HEK293T (cell line): ENCODE data around the gene SYNE3.

Experiments used
- CTCF ChIA-PET: fragments of 350-600 bp; formaldehyde crosslinking; extraction: SDS; loops from one replicate; lab custom pipeline; 2021; ENCODE audit warnings: antibody characterized with exemption, inconsistent platforms; lab: Yijun Ruan, JAX
- POLR2A ChIA-PET: fragments of 350-600 bp; formaldehyde crosslinking; extraction: SDS; loops from one replicate; lab custom pipeline; 2020; ENCODE audit warnings: antibody characterized with exemption, inconsistent platforms; lab: Yijun Ruan, JAX
- DNase-seq: peaks from one replicate; pipeline ENCODE4 v3.0.0; 2012; ENCODE audit warnings: mixed read lengths; ENCODE audit errors: extremely low spot score
- ARNT ChIP-seq: fragments of 450-650 bp; IDR thresholded peaks from 2 replicates; pipeline ENCODE4 v1.6.1; 2017; ENCODE audit warnings: mild to moderate bottlenecking
- BHLHE40 ChIP-seq: fragments of 450-650 bp; IDR thresholded peaks from 2 replicates; pipeline ENCODE4 v1.6.1; 2016; ENCODE audit warnings: mild to moderate bottlenecking, moderate library complexity, borderline replicate concordance
- CTBP1 ChIP-seq: fragments of 450-650 bp; IDR thresholded peaks from 2 replicates; pipeline ENCODE4 v1.6.1; 2016; ENCODE audit warnings: borderline replicate concordance
- ELF4 ChIP-seq: fragments of 450-650 bp; IDR thresholded peaks from 2 replicates; pipeline ENCODE4 v1.6.1; 2017; ENCODE audit warnings: antibody characterized with exemption
- FOXA1 ChIP-seq: fragments of 450-650 bp; IDR thresholded peaks from 2 replicates; pipeline ENCODE4 v1.6.1; 2016; ENCODE audit warnings: mild to moderate bottlenecking
- FOXK2 ChIP-seq: fragments of 450-650 bp; IDR thresholded peaks from 2 replicates; pipeline ENCODE4 v1.6.1; 2016; ENCODE audit warnings: mild to moderate bottlenecking
- FOXM1 ChIP-seq: fragments of 450-650 bp; IDR thresholded peaks from 2 replicates; pipeline ENCODE4 v1.6.1; 2017; ENCODE audit warnings: mild to moderate bottlenecking, borderline replicate concordance
- HDGF ChIP-seq: fragments of 450-650 bp; IDR thresholded peaks from 2 replicates; pipeline ENCODE4 v1.6.1; 2017; ENCODE audit warnings: antibody characterized with exemption, borderline replicate concordance
- L3MBTL2 ChIP-seq: fragments of 450-650 bp; conservative IDR thresholded peaks from 2 replicates; pipeline ENCODE4 v1.6.1; 2016; ENCODE audit warnings: mild to moderate bottlenecking
- LEF1 ChIP-seq: fragments of 450-650 bp; IDR thresholded peaks from 2 replicates; pipeline ENCODE4 v1.6.1; 2017; ENCODE audit warnings: mild to moderate bottlenecking, borderline replicate concordance
- NFRKB ChIP-seq: fragments of 450-650 bp; IDR thresholded peaks from 2 replicates; pipeline ENCODE4 v1.6.1; 2016; ENCODE audit warnings: mild to moderate bottlenecking, moderate library complexity
- PKNOX1 ChIP-seq: fragments of 450-650 bp; IDR thresholded peaks from 2 replicates; pipeline ENCODE4 v1.6.1; 2016
- SP1 ChIP-seq: fragments of 450-650 bp; IDR thresholded peaks from 2 replicates; pipeline ENCODE4 v1.6.1; 2017
- SUZ12 ChIP-seq: fragments of 450-650 bp; IDR thresholded peaks from 2 replicates; pipeline ENCODE4 v1.6.1; 2016; ENCODE audit warnings: mild to moderate bottlenecking
- TARDBP ChIP-seq: fragments of 450-650 bp; IDR thresholded peaks from 2 replicates; pipeline ENCODE4 v1.6.1; 2016
- ZNF384 ChIP-seq: fragments of 450-650 bp; IDR thresholded peaks from 2 replicates; pipeline ENCODE4 v1.6.1; 2016

Gene SYNE3

DNA sequence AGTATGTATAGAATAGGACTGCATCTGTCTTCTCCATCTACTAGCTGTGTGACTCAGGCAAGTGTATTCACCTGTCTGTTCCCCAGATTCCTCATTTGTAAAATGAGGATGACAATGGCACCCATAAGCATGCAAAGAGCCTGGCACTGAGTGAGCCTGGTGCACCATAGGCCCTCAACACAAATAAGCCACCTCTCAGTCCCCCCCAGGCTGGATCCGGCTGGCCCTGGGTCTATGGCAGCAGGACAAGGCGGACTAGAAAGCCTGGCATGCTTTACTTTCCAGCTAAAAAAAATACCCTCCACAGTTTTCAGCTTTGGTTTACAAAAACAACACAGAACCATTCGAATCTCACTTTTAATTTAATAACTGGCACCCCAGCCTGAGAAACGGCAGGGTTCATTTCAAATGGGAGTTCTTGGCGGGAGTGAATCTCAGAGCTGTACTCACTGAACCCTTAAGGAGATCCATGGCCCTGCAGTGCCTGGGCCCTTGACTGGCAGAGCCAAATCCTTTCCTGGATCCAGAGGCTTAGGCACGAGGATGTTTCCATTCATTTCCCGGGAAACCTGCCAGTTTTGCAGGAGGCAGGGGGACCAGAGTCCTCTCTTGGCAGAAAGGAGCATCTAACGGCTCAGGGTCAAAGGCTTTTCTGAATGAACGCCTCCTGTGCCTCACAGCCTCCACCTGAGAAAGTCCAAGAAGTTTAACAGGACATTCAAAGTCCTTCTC, 17.7 kb downstream of the SYNE3 start:
- POLR2A ChIA-PET = no interaction called here
- CTCF ChIA-PET = no interaction called here
- no peak for TF ChIP-seq SUZ12
- TF ChIP-seq HDGF = no peak
- TF ChIP-seq FOXM1 = no peak
- TF ChIP-seq FOXA1 = no peak
- TF ChIP-seq ELF4 = no peak
- no peak for TF ChIP-seq PKNOX1
- TF ChIP-seq TARDBP = no peak
- TF ChIP-seq SP1 = no peak
- no peak for TF ChIP-seq CTBP1
- no peak for TF ChIP-seq LEF1
- TF ChIP-seq NFRKB = no peak
- no peak for DNase-seq

DNA sequence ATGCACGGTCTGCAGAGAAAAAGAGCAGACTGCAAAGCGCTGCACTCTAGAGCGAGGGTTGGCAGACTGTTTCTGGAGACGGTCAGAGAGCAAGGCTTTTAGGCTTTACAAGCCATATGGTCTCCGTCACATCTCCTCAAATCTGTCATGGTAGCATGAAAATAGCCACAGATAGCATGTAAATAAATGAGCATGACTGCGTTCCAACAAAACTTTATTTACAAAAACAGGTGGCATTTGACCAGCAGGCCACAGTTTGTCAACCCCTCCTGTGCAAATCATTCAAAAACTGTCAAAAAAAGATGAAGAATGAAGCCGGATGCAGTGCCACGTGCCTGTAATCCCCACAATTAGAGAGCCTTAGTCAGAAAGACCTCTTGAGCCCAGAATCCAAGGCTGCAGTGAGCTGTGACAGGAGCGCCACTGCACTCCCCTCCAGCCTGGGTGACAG, 18.9 kb downstream of the SYNE3 start:
- TF ChIP-seq FOXA1 (no peak), PKNOX1 (no peak), CTBP1 (no peak), ZNF384 (no peak), ELF4 (no peak), ARNT (no peak), HDGF (no peak), SUZ12 (no peak), LEF1 (no peak), BHLHE40 (no peak), FOXK2 (no peak), L3MBTL2 (no peak), SP1 (no peak), TARDBP (no peak), FOXM1 (no peak)
- ChIA-PET POLR2A (no interaction called here), CTCF (no interaction called here)
- no peak for DNase-seq

- CTCF ChIA-PET = interaction anchor here (0.7 to 1.9 kb wide), 2 partner anchors 31 to 44 kb away, joined by 3 to 4 read pairs; no protein-coding TSS in a partner anchor
- POLR2A ChIA-PET = interaction anchor here (1.0 kb wide), 1 partner anchor 17 kb away, joined by 4 read pairs; no protein-coding TSS in a partner anchor
Measured at GRCh38 chr14:95496690-95497259, 19.7 kb downstream of the SYNE3 start.

DNA sequence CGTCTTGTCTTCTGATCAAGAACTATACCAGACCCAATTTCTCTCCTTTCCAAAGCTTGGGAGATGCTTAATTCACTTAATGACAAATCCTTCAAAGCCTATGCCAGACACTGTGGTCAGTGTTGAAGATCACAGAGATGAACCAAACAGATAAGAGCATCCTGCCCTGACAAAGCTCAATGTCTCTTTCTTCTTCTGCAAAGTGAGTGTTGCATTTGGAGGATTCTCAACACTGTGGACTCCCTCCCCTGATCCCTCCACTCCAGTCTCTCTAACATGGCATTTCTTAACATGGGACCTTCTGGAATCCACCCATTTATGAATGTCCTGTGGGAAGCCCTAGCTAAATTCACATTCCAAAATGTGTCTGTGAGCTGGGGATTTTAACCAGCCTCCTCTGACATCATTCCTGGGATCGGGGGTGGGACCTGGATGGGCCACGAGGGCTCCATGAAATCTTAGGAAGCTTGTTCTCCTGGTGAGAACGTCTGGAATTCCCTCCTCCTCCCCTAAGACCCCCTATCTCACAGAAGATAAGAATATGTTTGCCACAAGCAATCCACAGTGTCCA, 20.3 kb downstream of the SYNE3 start:
- DNase-seq = no peak
- POLR2A ChIA-PET = interaction anchor here (1.0 kb wide), 1 partner anchor 17 kb away, joined by 4 read pairs; no protein-coding TSS in a partner anchor
- TF ChIP-seq ZNF384 (no peak), PKNOX1 (no peak), FOXA1 (no peak), SUZ12 (no peak), NFRKB (no peak), FOXK2 (no peak), L3MBTL2 (no peak), SP1 (no peak), LEF1 (no peak), BHLHE40 (no peak), HDGF (no peak), FOXM1 (no peak), ARNT (no peak), ELF4 (no peak)
- CTCF ChIA-PET = interaction anchor here (0.7 to 1.9 kb wide), 2 partner anchors 31 to 44 kb away, joined by 3 to 4 read pairs; no protein-coding TSS in a partner anchor

More at GRCh38 chr14:95496690-95497259, 19.7 kb downstream of the SYNE3 start:
- DNase-seq = no peak
- TF ChIP-seq SUZ12 = no peak
- no peak for TF ChIP-seq BHLHE40
- no peak for TF ChIP-seq LEF1
- TF ChIP-seq L3MBTL2 = no peak
- no peak for TF ChIP-seq FOXA1
- TF ChIP-seq FOXM1 = no peak
- TF ChIP-seq TARDBP = no peak
- TF ChIP-seq CTBP1 = no peak
- TF ChIP-seq ELF4 = no peak
- no peak for TF ChIP-seq PKNOX1
- no peak for TF ChIP-seq ZNF384
- no peak for TF ChIP-seq SP1
- no peak for TF ChIP-seq FOXK2
- TF ChIP-seq HDGF = no peak
- TF ChIP-seq NFRKB = no peak
- no peak for TF ChIP-seq ARNT
